DND-41 (cell line): ENCODE measurements around the gene GFAP.

Source experiments
- ATAC-seq: fragments of 200-7000 bp; cut with Tn5 transposase; 3 replicates; pipeline ENCODE4 v1.9.1; 2021; ENCODE audit warnings: low read depth; ENCODE audit not compliant: insufficient read depth
- DNase-seq: peaks from one replicate; pipeline ENCODE4 v3.0.0-alpha.2; 2020
- H2AFZ ChIP-seq: 2 replicates; pipeline ENCODE4 v1.6.0; 2012; ENCODE audit warnings: low read depth, low read length
- H3K27ac ChIP-seq: 2 replicates; pipeline ENCODE4 v1.5.1; 2012; ENCODE audit warnings: low read length, inconsistent platforms
- H3K27me3 ChIP-seq: fragments of 200-600 bp; sonication (generic); 2 replicates; pipeline ENCODE4 v1.6.0; 2012; ENCODE audit warnings: low read length, mild to moderate bottlenecking, inconsistent platforms; ENCODE audit not compliant: insufficient read depth, poor library complexity
- H3K36me3 ChIP-seq: 2 replicates; pipeline ENCODE4 v1.5.1; 2012; ENCODE audit warnings: low read length, inconsistent platforms; ENCODE audit not compliant: insufficient read depth
- H3K4me1 ChIP-seq: 2 replicates; pipeline ENCODE4 v1.5.1; 2012; ENCODE audit warnings: mild to moderate bottlenecking, low read length; ENCODE audit not compliant: insufficient read depth
- H3K4me2 ChIP-seq: 2 replicates; pipeline ENCODE4 v1.6.0; 2012; ENCODE audit warnings: mild to moderate bottlenecking, moderate library complexity, low read length, inconsistent platforms; ENCODE audit not compliant: insufficient read depth
- H3K4me3 ChIP-seq, 2 experiments: fragments of 200-600 bp in 1 of 2; shearing (Covaris generic) in 1 of 2; 2 replicates each; pipeline ENCODE4 v1.5.1; 2012 to 2016; ENCODE audit warnings: inconsistent platforms in 2 of 2, low read length in 2 of 2, mild to moderate bottlenecking in 2 of 2, low read depth in 1 of 2, moderate library complexity in 1 of 2
- H3K79me2 ChIP-seq: 2 replicates; pipeline ENCODE4 v1.6.0; 2012; ENCODE audit warnings: low read length, inconsistent platforms; ENCODE audit not compliant: insufficient read depth
- H3K9ac ChIP-seq: 2 replicates; pipeline ENCODE4 v1.6.0; 2012; ENCODE audit warnings: low read depth, mild to moderate bottlenecking, inconsistent platforms, low read length, moderate library complexity
- H3K9me3 ChIP-seq: 2 replicates; pipeline ENCODE4 v1.5.1; 2012; ENCODE audit warnings: low read length, moderate library complexity, mild to moderate bottlenecking, inconsistent platforms; ENCODE audit not compliant: insufficient read depth, severe bottlenecking
- H4K20me1 ChIP-seq: 2 replicates; pipeline ENCODE4 v1.6.0; 2012; ENCODE audit warnings: low read length; ENCODE audit not compliant: insufficient read depth
- EZH2 ChIP-seq: IDR thresholded peaks from 3 replicates; pipeline ENCODE4 v1.6.1; 2012; ENCODE audit warnings: borderline replicate concordance, low read depth, mild to moderate bottlenecking, moderate library complexity, low read length, inconsistent platforms; ENCODE audit not compliant: severe bottlenecking
- TF ChIP-seq, protein P1 (sequence below): IDR thresholded peaks from 2 replicates; pipeline ENCODE4 v1.5.1; 2012; ENCODE audit warnings: borderline replicate concordance, low read length, moderate library complexity, mild to moderate bottlenecking; ENCODE audit not compliant: poor library complexity, severe bottlenecking; ENCODE audit errors: extremely low read depth

The GFAP gene

DNA sequence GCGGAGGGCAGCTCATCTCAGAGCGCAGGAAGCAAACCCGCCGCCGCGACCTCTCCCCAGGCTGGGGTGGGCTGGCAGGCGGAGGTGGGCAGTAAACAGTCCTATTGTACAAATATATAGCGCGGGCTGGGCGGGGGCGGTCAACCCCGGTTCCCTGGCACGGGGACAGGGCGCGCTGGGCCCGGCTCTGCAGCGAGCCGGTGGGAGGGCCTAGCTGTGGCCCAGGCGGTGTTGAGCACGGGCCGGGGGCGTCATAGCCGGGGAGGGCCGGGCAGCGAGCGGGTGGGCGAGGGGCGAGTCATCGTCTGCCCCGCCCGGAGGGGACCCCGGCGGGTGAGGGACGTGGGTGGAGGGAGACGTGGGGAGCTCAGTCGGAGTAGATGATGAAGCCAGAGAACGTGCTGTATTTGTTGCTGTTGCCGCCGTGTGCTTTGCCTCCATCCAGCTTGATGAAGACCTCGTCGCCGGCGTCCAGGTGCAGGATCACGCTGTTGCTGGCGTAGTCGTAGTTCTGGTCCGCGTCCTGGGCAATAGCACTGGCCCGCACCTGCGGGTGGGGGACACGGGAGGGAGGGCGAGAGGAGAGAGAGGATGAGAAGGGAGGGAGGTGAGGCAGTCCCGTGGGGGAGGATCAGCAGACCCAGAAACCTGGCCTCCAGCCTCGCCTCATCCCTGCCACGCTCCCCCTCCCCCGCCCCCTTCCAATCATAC, 44.7 kb upstream of the GFAP start:
- no peak overlapping the region for H3K4me3 ChIP-seq
- no peak overlapping the region for H2AFZ ChIP-seq
- no peaks in the 10 kb centered on the region for H3K9me3 ChIP-seq
- no peak overlapping the region for H3K4me2 ChIP-seq
- no peaks in the 10 kb centered on the region; the same call in 1 of the 2 replicates for H4K20me1 ChIP-seq
- H3K27ac ChIP-seq = no peak overlapping the region
- ATAC-seq (no peak), DNase-seq (no peak)
- no peak overlapping the region for H3K9ac ChIP-seq
- no peaks in the 10 kb centered on the region for H3K79me2 ChIP-seq
- H3K36me3 ChIP-seq = no peaks in the 10 kb centered on the region
- H3K4me1 ChIP-seq = no peaks in the 10 kb centered on the region
- TF ChIP-seq EZH2 = no peak
- TF ChIP-seq, protein P1, sequence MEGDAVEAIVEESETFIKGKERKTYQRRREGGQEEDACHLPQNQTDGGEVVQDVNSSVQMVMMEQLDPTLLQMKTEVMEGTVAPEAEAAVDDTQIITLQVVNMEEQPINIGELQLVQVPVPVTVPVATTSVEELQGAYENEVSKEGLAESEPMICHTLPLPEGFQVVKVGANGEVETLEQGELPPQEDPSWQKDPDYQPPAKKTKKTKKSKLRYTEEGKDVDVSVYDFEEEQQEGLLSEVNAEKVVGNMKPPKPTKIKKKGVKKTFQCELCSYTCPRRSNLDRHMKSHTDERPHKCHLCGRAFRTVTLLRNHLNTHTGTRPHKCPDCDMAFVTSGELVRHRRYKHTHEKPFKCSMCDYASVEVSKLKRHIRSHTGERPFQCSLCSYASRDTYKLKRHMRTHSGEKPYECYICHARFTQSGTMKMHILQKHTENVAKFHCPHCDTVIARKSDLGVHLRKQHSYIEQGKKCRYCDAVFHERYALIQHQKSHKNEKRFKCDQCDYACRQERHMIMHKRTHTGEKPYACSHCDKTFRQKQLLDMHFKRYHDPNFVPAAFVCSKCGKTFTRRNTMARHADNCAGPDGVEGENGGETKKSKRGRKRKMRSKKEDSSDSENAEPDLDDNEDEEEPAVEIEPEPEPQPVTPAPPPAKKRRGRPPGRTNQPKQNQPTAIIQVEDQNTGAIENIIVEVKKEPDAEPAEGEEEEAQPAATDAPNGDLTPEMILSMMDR = no peak
- H3K27me3 ChIP-seq = no peaks in the 10 kb centered on the region

GRCh38 chr17:44956998-44957981, 42.0 kb upstream of the GFAP start:
- Histone ChIP-seq H3K4me1 (no peaks in the 10 kb centered on the region), H3K4me3 (no peak overlapping the region), H3K9ac (no peak overlapping the region)

GRCh38 chr17:44955674-44956425, 40.5 kb upstream of the GFAP start:
- no peaks in the 10 kb centered on the region for H3K79me2 ChIP-seq
- H3K4me1 ChIP-seq = no peaks in the 10 kb centered on the region
- H3K27me3 ChIP-seq = no peaks in the 10 kb centered on the region
- H3K9ac ChIP-seq = no peak overlapping the region
- no peaks in the 10 kb centered on the region for H3K9me3 ChIP-seq
- H3K36me3 ChIP-seq = no peaks in the 10 kb centered on the region
- TF ChIP-seq, protein P1 = no peak
- TF ChIP-seq EZH2 = no peak
- no peaks in the 10 kb centered on the region for H4K20me1 ChIP-seq
- H3K4me3 ChIP-seq = no peak overlapping the region
- H3K27ac ChIP-seq = no peak overlapping the region
- no peak overlapping the region for H3K4me2 ChIP-seq
- DNase-seq (no peak), ATAC-seq (no peak)
- no peak overlapping the region for H2AFZ ChIP-seq

More at GRCh38 chr17:44956998-44957981, 42.0 kb upstream of the GFAP start:
- H2AFZ ChIP-seq = no peak overlapping the region
- no peaks in the 10 kb centered on the region for H3K9me3 ChIP-seq
- H3K27me3 ChIP-seq = no peaks in the 10 kb centered on the region
- no peaks in the 10 kb centered on the region for H3K79me2 ChIP-seq
- ATAC-seq (no peak; the same call in 2 of the 3 replicates), DNase-seq (no peak)
- TF ChIP-seq, protein P1 = no peak
- TF ChIP-seq EZH2 = no peak
- H3K4me2 ChIP-seq = no peak overlapping the region
- no peaks in the 10 kb centered on the region for H3K36me3 ChIP-seq
- H4K20me1 ChIP-seq = no peaks in the 10 kb centered on the region
- no peak overlapping the region for H3K27ac ChIP-seq
